ENCODE measurements around the gene DUSP18.

GRCh38 chr22:30665786-30666185 lies 1.9 kb downstream of the DUSP18 start:
- TF ChIP-seq, protein P1, sequence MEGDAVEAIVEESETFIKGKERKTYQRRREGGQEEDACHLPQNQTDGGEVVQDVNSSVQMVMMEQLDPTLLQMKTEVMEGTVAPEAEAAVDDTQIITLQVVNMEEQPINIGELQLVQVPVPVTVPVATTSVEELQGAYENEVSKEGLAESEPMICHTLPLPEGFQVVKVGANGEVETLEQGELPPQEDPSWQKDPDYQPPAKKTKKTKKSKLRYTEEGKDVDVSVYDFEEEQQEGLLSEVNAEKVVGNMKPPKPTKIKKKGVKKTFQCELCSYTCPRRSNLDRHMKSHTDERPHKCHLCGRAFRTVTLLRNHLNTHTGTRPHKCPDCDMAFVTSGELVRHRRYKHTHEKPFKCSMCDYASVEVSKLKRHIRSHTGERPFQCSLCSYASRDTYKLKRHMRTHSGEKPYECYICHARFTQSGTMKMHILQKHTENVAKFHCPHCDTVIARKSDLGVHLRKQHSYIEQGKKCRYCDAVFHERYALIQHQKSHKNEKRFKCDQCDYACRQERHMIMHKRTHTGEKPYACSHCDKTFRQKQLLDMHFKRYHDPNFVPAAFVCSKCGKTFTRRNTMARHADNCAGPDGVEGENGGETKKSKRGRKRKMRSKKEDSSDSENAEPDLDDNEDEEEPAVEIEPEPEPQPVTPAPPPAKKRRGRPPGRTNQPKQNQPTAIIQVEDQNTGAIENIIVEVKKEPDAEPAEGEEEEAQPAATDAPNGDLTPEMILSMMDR (conservative IDR thresholded peaks at IDR 0.05; ENCODE audit: low read depth, low read length) = no peak
- no peak for TF ChIP-seq RFX5 (IDR thresholded peaks at IDR 0.05; ENCODE audit: low read depth, low read length)
- no peak for TF ChIP-seq MXI1 (IDR thresholded peaks at IDR 0.05; ENCODE audit: borderline replicate concordance, low read depth, low read length)
- TF ChIP-seq, protein P2, sequence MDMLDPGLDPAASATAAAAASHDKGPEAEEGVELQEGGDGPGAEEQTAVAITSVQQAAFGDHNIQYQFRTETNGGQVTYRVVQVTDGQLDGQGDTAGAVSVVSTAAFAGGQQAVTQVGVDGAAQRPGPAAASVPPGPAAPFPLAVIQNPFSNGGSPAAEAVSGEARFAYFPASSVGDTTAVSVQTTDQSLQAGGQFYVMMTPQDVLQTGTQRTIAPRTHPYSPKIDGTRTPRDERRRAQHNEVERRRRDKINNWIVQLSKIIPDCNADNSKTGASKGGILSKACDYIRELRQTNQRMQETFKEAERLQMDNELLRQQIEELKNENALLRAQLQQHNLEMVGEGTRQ (IDR thresholded peaks at IDR 0.05; ENCODE audit: low read depth, low read length) = no peak
- TF ChIP-seq POLR2A (IDR thresholded peaks at IDR 0.05; ENCODE audit: low read depth, low read length) = no peak
- TF ChIP-seq RCOR1 (IDR thresholded peaks at IDR 0.05; ENCODE audit: insufficient replicate concordance, low read length) = no peak
- TF ChIP-seq MAFK (IDR thresholded peaks at IDR 0.05; ENCODE audit: low read depth, low read length) = no peak
- TF ChIP-seq SMC3 (IDR thresholded peaks at IDR 0.05; ENCODE audit: low read depth, low read length) = no peak
- no peak for TF ChIP-seq RAD21 (IDR thresholded peaks at IDR 0.05; ENCODE audit: low read length)
- no peak for TF ChIP-seq FOS (IDR thresholded peaks at IDR 0.05; ENCODE audit: low read depth, low read length)
- no peak for TF ChIP-seq CEBPB (IDR thresholded peaks at IDR 0.05; ENCODE audit: low read depth, low read length)
- TF ChIP-seq CHD1 (IDR thresholded peaks at IDR 0.05; ENCODE audit: low read depth, low read length) = no peak
- TF ChIP-seq ELK1 (IDR thresholded peaks at IDR 0.05; ENCODE audit: borderline replicate concordance, low read depth, low read length) = no peak
